ENCODE measurements around the gene TNPO2. TPM values are rescaled to one million over a fixed set of nuclear protein-coding genes. Genes with fewer than 3 reads are reported as not detected.

TNPO2 gene
- 53.8 TPM for polyA plus RNA-seq (2013, experiment 1 of 2)
- 49.7 TPM for polyA plus RNA-seq (2013, experiment 2 of 2)

DNA sequence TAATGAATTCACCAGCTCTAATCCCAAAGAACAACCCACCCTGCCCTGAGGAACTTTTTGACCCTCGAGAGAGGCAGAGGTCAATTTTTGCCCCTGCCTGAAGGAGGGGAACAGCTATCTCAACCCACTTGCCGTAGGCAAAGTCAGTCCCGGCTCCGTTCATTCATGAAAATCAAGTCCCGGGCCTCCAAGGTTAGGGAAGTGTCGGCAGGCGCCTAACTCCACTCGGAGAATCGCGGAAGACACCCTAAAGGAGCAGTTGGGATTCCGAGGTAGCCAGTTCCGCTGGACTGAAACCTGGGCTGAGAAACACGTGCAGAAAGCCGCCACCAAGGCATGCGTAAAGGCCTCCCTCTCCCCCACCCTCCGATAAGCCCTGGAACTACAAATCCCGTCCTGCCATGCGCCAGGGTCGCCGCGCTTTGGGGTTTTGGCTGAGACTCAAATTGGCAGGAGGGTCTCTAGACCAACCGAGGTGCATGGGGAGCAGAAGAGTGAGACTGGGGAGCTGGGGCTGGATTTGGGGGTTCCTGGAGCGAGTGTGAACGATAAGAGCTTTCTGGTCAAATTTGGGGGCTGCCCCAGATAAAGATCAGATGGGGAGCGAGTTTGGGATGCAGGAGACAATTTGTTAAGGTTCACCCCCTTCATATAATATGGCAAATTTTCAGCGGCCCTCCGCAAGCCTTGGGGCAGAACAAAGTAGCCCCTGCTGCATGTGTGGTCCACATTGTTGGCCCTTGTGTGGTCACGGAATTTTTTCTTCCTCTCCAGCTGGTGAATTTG is at the start of gene TNPO2:
Gene TNPO2, minus strand, starts transcription at position 292 of the 786 bp plus-strand sequence. CDS start 2,955 bp downstream, outside the sequence.
- peaks cover 7% of the 10 kb centered on the region for H3K4me1 ChIP-seq (ENCODE audit: insufficient read depth, low read length)
- 6% methylated on average over 28 of the region's 28 CpGs for WGBS

GRCh38 chr19:12772323-12772722 is 48.6 kb upstream of the TNPO2 start:
- Histone ChIP-seq H3K27ac (ENCODE audit: low read depth, low read length) (no peak overlapping the region), H3K9me3 (ENCODE audit: insufficient read depth, low read depth, low read length) (no peaks in the 10 kb centered on the region), H3K36me3 (ENCODE audit: insufficient read depth, low read length) (peaks cover 9% of the 10 kb centered on the region), H3K4me1 (ENCODE audit: insufficient read depth, low read length) (peaks cover 3% of the 10 kb centered on the region), H3K4me3 (ENCODE audit: low read length) (no peak overlapping the region), H3K27me3 (ENCODE audit: insufficient read depth, low read length) (no peaks in the 10 kb centered on the region), H3K9ac (ENCODE audit: low read depth, low read length) (no peak overlapping the region)
- 88% methylated on average over 4 of the region's 4 CpGs for WGBS

More for the DNA sequence above, at the start of gene TNPO2:
- H3K9ac ChIP-seq (ENCODE audit: low read depth, low read length) = peak within 1 kb of the TSS; percentile 94
- H3K9me3 ChIP-seq (ENCODE audit: insufficient read depth, low read depth, low read length) = no peaks in the 10 kb centered on the region
- H3K27ac ChIP-seq (ENCODE audit: low read depth, low read length) = peak within 1 kb of the TSS; percentile 77
- H3K4me3 ChIP-seq (ENCODE audit: low read length) = peak within 1 kb of the TSS; percentile 81
- no peaks in the 10 kb centered on the region for H3K27me3 ChIP-seq (ENCODE audit: insufficient read depth, low read length)
- peaks cover 15% of the 10 kb centered on the region for H3K36me3 ChIP-seq (ENCODE audit: insufficient read depth, low read length)

GRCh38 chr19:12770922-12771321 is 47.2 kb upstream of the TNPO2 start:
- Histone ChIP-seq H3K9ac (ENCODE audit: low read depth, low read length) (no peak overlapping the region), H3K27ac (ENCODE audit: low read depth, low read length) (no peak overlapping the region), H3K9me3 (ENCODE audit: insufficient read depth, low read depth, low read length) (no peaks in the 10 kb centered on the region), H3K4me3 (ENCODE audit: low read length) (no peak overlapping the region), H3K36me3 (ENCODE audit: insufficient read depth, low read length) (peaks cover 9% of the 10 kb centered on the region), H3K27me3 (ENCODE audit: insufficient read depth, low read length) (no peaks in the 10 kb centered on the region), H3K4me1 (ENCODE audit: insufficient read depth, low read length) (peaks cover 3% of the 10 kb centered on the region)
- WGBS = 95% methylated on average over 13 of the region's 13 CpGs

GRCh38 chr19:12769689-12770088 is 46.0 kb upstream of the TNPO2 start:
- Histone ChIP-seq H3K27me3 (ENCODE audit: insufficient read depth, low read length) (no peaks in the 10 kb centered on the region), H3K9ac (ENCODE audit: low read depth, low read length) (no peak overlapping the region), H3K4me1 (ENCODE audit: insufficient read depth, low read length) (peaks cover 3% of the 10 kb centered on the region), H3K4me3 (ENCODE audit: low read length) (peak overlapping the region; percentile 37), H3K9me3 (ENCODE audit: insufficient read depth, low read depth, low read length) (no peaks in the 10 kb centered on the region), H3K36me3 (ENCODE audit: insufficient read depth, low read length) (peaks cover 15% of the 10 kb centered on the region), H3K27ac (ENCODE audit: low read depth, low read length) (no peak overlapping the region; the same call in 1 of the 2 replicates)
- 4% methylated on average over 37 of the region's 37 CpGs for WGBS

- Histone ChIP-seq H3K27me3 (ENCODE audit: insufficient read depth, low read length) (no peaks in the 10 kb centered on the region), H3K27ac (ENCODE audit: low read depth, low read length) (no peak overlapping the region), H3K4me3 (ENCODE audit: low read length) (no peak overlapping the region), H3K4me1 (ENCODE audit: insufficient read depth, low read length) (peaks cover 3% of the 10 kb centered on the region), H3K36me3 (ENCODE audit: insufficient read depth, low read length) (peaks cover 25% of the 10 kb centered on the region), H3K9ac (ENCODE audit: low read depth, low read length) (no peak overlapping the region), H3K9me3 (ENCODE audit: insufficient read depth, low read depth, low read length) (no peaks in the 10 kb centered on the region)
- 94% methylated on average over 15 of the region's 15 CpGs for WGBS
These were observed 43.9 kb upstream of the TNPO2 start for GRCh38 chr19:12767666-12768065.

DNA sequence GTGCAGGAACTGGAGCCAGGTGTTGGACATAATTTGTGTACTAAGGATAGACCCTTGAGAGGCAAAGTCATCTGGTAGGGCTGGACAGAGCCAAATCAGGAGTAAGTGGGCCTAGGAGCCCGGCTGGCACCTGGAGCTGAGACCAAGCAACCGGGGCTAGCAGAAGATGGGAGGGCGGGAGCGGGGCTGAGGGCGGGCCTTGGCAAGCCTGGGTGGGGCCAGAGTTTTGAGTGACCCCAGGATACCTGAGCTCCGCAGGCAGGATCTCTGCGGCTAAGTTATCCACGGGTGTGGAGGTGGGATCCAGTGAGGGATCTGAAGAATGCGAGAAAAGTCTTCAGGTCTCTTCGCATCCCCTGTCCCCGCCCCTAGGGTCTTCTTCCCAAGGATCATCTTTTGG is 43.4 kb upstream of the TNPO2 start:
- WGBS = 84% methylated on average over 11 of the region's 11 CpGs
- no peaks in the 10 kb centered on the region for H3K9me3 ChIP-seq (ENCODE audit: insufficient read depth, low read depth, low read length)
- no peak overlapping the region for H3K9ac ChIP-seq (ENCODE audit: low read depth, low read length)
- no peak overlapping the region for H3K4me3 ChIP-seq (ENCODE audit: low read length)
- no peak overlapping the region for H3K27ac ChIP-seq (ENCODE audit: low read depth, low read length)
- H3K36me3 ChIP-seq (ENCODE audit: insufficient read depth, low read length) = peaks cover 25% of the 10 kb centered on the region
- H3K27me3 ChIP-seq (ENCODE audit: insufficient read depth, low read length) = no peaks in the 10 kb centered on the region
- peaks cover 3% of the 10 kb centered on the region for H3K4me1 ChIP-seq (ENCODE audit: insufficient read depth, low read length)

GRCh38 chr19:12766051-12766521 is 42.4 kb upstream of the TNPO2 start:
- Histone ChIP-seq H3K27ac (ENCODE audit: low read depth, low read length) (peak overlapping the region; percentile 58; the same call in 1 of the 2 replicates), H3K4me3 (ENCODE audit: low read length) (peak overlapping the region; percentile 77), H3K9ac (ENCODE audit: low read depth, low read length) (no peak overlapping the region; the same call in 1 of the 2 replicates), H3K27me3 (ENCODE audit: insufficient read depth, low read length) (no peaks in the 10 kb centered on the region), H3K9me3 (ENCODE audit: insufficient read depth, low read depth, low read length) (no peaks in the 10 kb centered on the region), H3K36me3 (ENCODE audit: insufficient read depth, low read length) (peaks cover 25% of the 10 kb centered on the region), H3K4me1 (ENCODE audit: insufficient read depth, low read length) (peaks cover 3% of the 10 kb centered on the region)
- 4% methylated on average over 30 of the region's 30 CpGs for WGBS

DNA sequence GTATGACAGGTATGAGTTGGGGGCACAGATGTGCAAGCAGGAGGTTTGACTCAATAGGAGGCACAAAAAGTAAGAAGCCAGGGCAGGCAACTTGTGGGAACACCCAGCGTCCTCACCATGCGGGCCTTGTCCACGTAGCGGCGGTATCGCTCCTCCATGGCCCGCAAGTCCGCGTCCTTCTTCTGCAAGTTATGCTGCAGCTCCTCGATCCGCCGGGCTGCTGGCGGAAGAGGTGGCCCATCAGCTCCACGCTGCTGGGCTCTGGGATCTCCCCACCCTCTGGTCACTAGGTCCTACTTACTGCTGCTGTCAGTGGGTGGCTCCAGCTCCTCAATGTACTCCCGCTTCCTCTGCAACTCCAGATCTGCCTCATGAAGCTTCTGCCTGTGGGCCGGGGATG is 41.0 kb upstream of the TNPO2 start:
- Histone ChIP-seq H3K9me3 (ENCODE audit: insufficient read depth, low read depth, low read length) (no peaks in the 10 kb centered on the region), H3K27me3 (ENCODE audit: insufficient read depth, low read length) (no peaks in the 10 kb centered on the region), H3K4me3 (ENCODE audit: low read length) (no peak overlapping the region), H3K27ac (ENCODE audit: low read depth, low read length) (no peak overlapping the region), H3K4me1 (ENCODE audit: insufficient read depth, low read length) (peaks cover 3% of the 10 kb centered on the region), H3K9ac (ENCODE audit: low read depth, low read length) (no peak overlapping the region), H3K36me3 (ENCODE audit: insufficient read depth, low read length) (peaks cover 25% of the 10 kb centered on the region)
- WGBS = 96% methylated on average over 16 of the region's 16 CpGs

GRCh38 chr19:12763100-12763499 is 39.4 kb upstream of the TNPO2 start:
- Histone ChIP-seq H3K9me3 (ENCODE audit: insufficient read depth, low read depth, low read length) (no peaks in the 10 kb centered on the region), H3K4me3 (ENCODE audit: low read length) (no peak overlapping the region), H3K36me3 (ENCODE audit: insufficient read depth, low read length) (peaks cover 22% of the 10 kb centered on the region), H3K27me3 (ENCODE audit: insufficient read depth, low read length) (no peaks in the 10 kb centered on the region), H3K9ac (ENCODE audit: low read depth, low read length) (no peak overlapping the region), H3K4me1 (ENCODE audit: insufficient read depth, low read length) (no peaks in the 10 kb centered on the region), H3K27ac (ENCODE audit: low read depth, low read length) (no peak overlapping the region)
- WGBS = 97% methylated on average over 9 of the region's 11 CpGs

- H3K36me3 ChIP-seq (ENCODE audit: insufficient read depth, low read length) = peaks cover 14% of the 10 kb centered on the region
- no peak overlapping the region for H3K4me3 ChIP-seq (ENCODE audit: low read length)
- WGBS = 71% methylated on average over 1 of the region's 6 CpGs
- H3K4me1 ChIP-seq (ENCODE audit: insufficient read depth, low read length) = no peaks in the 10 kb centered on the region
- H3K9me3 ChIP-seq (ENCODE audit: insufficient read depth, low read depth, low read length) = no peaks in the 10 kb centered on the region
- H3K27ac ChIP-seq (ENCODE audit: low read depth, low read length) = no peak overlapping the region
- no peak overlapping the region for H3K9ac ChIP-seq (ENCODE audit: low read depth, low read length)
- no peaks in the 10 kb centered on the region for H3K27me3 ChIP-seq (ENCODE audit: insufficient read depth, low read length)
These were observed 36.0 kb upstream of the TNPO2 start for GRCh38 chr19:12759686-12760085.

GRCh38 chr19:12757544-12758274 is 34.0 kb upstream of the TNPO2 start:
- no peak overlapping the region for H3K27ac ChIP-seq (ENCODE audit: low read depth, low read length)
- no peaks in the 10 kb centered on the region; the same call in 1 of the 2 replicates for H3K36me3 ChIP-seq (ENCODE audit: insufficient read depth, low read length)
- WGBS = 7% methylated on average over 60 of the region's 60 CpGs
- peak overlapping the region; percentile 45 for H3K4me3 ChIP-seq (ENCODE audit: low read length)
- H3K9me3 ChIP-seq (ENCODE audit: insufficient read depth, low read depth, low read length) = no peaks in the 10 kb centered on the region
- H3K27me3 ChIP-seq (ENCODE audit: insufficient read depth, low read length) = no peaks in the 10 kb centered on the region
- H3K4me1 ChIP-seq (ENCODE audit: insufficient read depth, low read length) = no peaks in the 10 kb centered on the region
- H3K9ac ChIP-seq (ENCODE audit: low read depth, low read length) = no peak overlapping the region
